ENCODE measurements around the gene CDK5RAP2.

The CDK5RAP2 gene

DNA sequence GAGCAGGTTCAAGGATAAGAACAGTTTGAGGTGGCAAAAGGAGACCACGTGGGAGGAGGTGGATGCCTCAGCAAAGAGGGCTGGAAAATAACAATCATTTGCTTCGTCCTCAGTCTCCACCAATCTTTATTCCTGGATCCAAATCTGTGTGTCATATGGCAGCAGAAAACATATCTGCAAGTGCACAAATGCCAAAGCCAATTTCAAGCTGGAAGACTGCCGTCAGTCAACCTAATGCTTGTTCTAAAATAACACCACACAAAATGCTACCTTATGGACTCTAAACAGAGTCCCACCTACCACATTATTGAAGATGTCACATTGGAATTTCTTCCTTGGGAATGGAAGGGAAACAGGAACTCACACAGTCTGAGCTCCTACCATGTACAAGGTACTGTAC lies 129.1 kb downstream of the CDK5RAP2 start (continued):
- TF ChIP-seq, protein P1, sequence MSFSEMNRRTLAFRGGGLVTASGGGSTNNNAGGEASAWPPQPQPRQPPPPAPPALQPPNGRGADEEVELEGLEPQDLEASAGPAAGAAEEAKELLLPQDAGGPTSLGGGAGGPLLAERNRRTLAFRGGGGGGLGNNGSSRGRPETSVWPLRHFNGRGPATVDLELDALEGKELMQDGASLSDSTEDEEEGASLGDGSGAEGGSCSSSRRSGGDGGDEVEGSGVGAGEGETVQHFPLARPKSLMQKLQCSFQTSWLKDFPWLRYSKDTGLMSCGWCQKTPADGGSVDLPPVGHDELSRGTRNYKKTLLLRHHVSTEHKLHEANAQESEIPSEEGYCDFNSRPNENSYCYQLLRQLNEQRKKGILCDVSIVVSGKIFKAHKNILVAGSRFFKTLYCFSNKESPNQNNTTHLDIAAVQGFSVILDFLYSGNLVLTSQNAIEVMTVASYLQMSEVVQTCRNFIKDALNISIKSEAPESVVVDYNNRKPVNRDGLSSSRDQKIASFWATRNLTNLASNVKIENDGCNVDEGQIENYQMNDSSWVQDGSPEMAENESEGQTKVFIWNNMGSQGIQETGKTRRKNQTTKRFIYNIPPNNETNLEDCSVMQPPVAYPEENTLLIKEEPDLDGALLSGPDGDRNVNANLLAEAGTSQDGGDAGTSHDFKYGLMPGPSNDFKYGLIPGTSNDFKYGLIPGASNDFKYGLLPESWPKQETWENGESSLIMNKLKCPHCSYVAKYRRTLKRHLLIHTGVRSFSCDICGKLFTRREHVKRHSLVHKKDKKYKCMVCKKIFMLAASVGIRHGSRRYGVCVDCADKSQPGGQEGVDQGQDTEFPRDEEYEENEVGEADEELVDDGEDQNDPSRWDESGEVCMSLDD (tag by site-specific recombination; IDR thresholded peaks at IDR 0.05), result no peak
- TF ChIP-seq ZBTB17 (tag by site-specific recombination; IDR thresholded peaks at IDR 0.05) (no peak), ZNF530 (tag by site-specific recombination; IDR thresholded peaks at IDR 0.05; ENCODE audit: low read depth) (no peak)

DNA sequence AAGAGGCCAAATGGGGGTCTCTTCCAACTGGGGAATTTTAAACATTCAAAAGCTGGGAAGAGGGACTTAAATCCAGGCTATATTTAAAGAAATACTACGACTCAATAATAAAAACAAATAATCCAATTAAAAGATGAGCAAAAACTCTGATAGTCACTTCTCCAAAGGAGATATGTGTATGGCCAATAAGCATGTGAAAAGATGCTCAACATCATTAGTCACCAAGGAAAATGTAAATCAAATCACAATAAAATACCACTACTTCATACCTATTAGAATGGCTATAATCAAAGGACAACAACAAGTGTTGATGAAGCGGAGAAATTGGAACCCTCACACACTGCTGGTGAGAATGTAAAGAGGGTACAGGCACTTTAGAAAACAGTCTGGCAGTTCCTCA lies 130.4 kb downstream of the CDK5RAP2 start:
- H3K9me3 ChIP-seq (ENCODE audit: control insufficient read depth, insufficient read depth, low read depth, low read length), result no peaks in the 10 kb centered on the region
- TF ChIP-seq ZFHX2 (tag by site-specific recombination; conservative IDR thresholded peaks at IDR 0.05), result no peak
- ChIA-PET POLR2A (no interaction called here), CTCF (no interaction called here)
- no peak overlapping the region for H3K27ac ChIP-seq (ENCODE audit: extremely low read depth, low read depth, low read length)
- no peaks in the 10 kb centered on the region for H3K4me1 ChIP-seq (ENCODE audit: control insufficient read depth, insufficient read depth, low read length)
- no peak overlapping the region for H3K4me3 ChIP-seq (ENCODE audit: low read depth, low read length)
- H3K36me3 ChIP-seq (ENCODE audit: control insufficient read depth in 2 of 2, insufficient read depth in 1 of 2, low read length in 2 of 2), result peaks cover 0 to 69% of the 10 kb centered on the region in 2 experiments; a peak in 1 of 3 replicates

DNA sequence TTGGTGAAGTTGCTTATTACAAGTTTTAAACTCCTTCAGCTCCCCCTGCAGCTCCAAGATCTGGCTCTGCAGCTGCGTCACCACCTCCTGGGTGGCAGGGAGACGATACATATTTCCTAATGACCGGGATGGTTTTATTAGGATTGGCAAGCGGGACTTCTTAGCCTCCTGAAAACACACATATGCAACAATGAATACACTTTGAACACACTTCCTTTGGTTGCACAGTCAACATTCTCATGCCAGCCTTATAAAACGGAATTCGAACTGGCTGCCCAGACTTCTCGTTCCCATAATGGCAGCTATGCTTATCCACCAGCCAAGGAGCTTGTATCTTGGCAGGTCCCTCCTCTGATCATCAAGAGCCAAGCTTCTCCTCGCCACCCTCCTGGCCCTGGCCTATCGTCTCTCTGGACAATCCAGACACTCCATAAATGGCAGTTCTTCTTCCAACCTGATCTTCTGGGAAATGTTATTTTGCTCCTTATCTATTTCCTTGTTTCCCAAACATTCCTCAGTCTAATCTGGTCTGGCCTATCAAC lies 131.9 kb downstream of the CDK5RAP2 start:
- Histone ChIP-seq H3K27ac (ENCODE audit: extremely low read depth, low read depth, low read length) (no peak overlapping the region), H3K4me3 (ENCODE audit: low read depth, low read length) (no peak overlapping the region), H3K4me1 (ENCODE audit: control insufficient read depth, insufficient read depth, low read length) (no peaks in the 10 kb centered on the region), H3K36me3 (ENCODE audit: control insufficient read depth in 2 of 2, insufficient read depth in 1 of 2, low read length in 2 of 2) (peaks cover 0 to 62% of the 10 kb centered on the region in 2 experiments; a peak in 1 of 3 replicates), H3K9me3 (ENCODE audit: control insufficient read depth, insufficient read depth, low read depth, low read length) (no peaks in the 10 kb centered on the region)
- CTCF ChIA-PET, result interaction anchor here (0.8 kb wide), 1 partner anchor 9 kb away, joined by 4 read pairs; no protein-coding TSS in a partner anchor
- TF ChIP-seq ZNF529 (tag by site-specific recombination; IDR thresholded peaks at IDR 0.05; ENCODE audit: insufficient replicate concordance), result no peak
- no peak for TF ChIP-seq OVOL3 (tag by site-specific recombination; IDR thresholded peaks at IDR 0.05)
- no peak for TF ChIP-seq GLIS2 (tag by site-specific recombination; IDR thresholded peaks at IDR 0.05)
- no peak for TF ChIP-seq ZNF558 (tag by site-specific recombination; IDR thresholded peaks at IDR 0.05)
- POLR2A ChIA-PET, result no interaction called here

- Histone ChIP-seq H3K4me1 (ENCODE audit: control insufficient read depth, insufficient read depth, low read length) (no peaks in the 10 kb centered on the region), H3K27ac (ENCODE audit: extremely low read depth, low read depth, low read length) (no peak overlapping the region), H3K4me3 (ENCODE audit: low read depth, low read length) (no peak overlapping the region), H3K36me3 (ENCODE audit: control insufficient read depth in 2 of 2, insufficient read depth in 1 of 2, low read length in 2 of 2) (peaks cover 0 to 66% of the 10 kb centered on the region in 2 experiments; a peak in 1 of 3 replicates), H3K9me3 (ENCODE audit: control insufficient read depth, insufficient read depth, low read depth, low read length) (no peaks in the 10 kb centered on the region)
- CTCF ChIA-PET, result no interaction called here
- POLR2A ChIA-PET, result no interaction called here
- TF ChIP-seq ZNF362 (tag by site-specific recombination; IDR thresholded peaks at IDR 0.05) (no peak), CTCF (tag by site-specific recombination; IDR thresholded peaks at IDR 0.05) (no peak), ZNF148 (tag by site-specific recombination; IDR thresholded peaks at IDR 0.05; ENCODE audit: borderline replicate concordance) (no peak), ZNF530 (tag by site-specific recombination; IDR thresholded peaks at IDR 0.05; ENCODE audit: low read depth) (no peak), ZXDB (tag by site-specific recombination; IDR thresholded peaks at IDR 0.05) (no peak), KLF17 (tag by site-specific recombination; IDR thresholded peaks at IDR 0.05) (no peak), ZNF449 (tag by site-specific recombination; IDR thresholded peaks at IDR 0.05) (no peak), SALL2 (tag by site-specific recombination; IDR thresholded peaks at IDR 0.05; ENCODE audit: borderline replicate concordance) (no peak), ZNF555 (tag by site-specific recombination; conservative IDR thresholded peaks at IDR 0.05) (no peak), ZNF548 (tag by site-specific recombination; IDR thresholded peaks at IDR 0.05) (no peak)
These were observed 133.3 kb downstream of the CDK5RAP2 start for GRCh38 chr9:120446671-120447070.
